ENCODE measurements around the gene KIF16B. TPM values are rescaled to one million over a fixed set of nuclear protein-coding genes. Genes with fewer than 3 reads are reported as not detected.

The KIF16B gene
- total and polyA plus RNA-seq, 2 of the 13 experiments (the other 11 are each of a cell fraction or from before 2014, with no cell fraction given): 6.9 to 18.0 TPM

GRCh38 chr20:16573001-16573965, at the start of gene KIF16B (continued):
- TF ChIP-seq KLF12 (CRISPR knock-in tag; IDR thresholded peaks at IDR 0.05; ENCODE audit: borderline replicate concordance): peak; percentile 97; the same call in 1 of the 2 replicates
- peak; percentile 100 for TF ChIP-seq MAZ (IDR thresholded peaks at IDR 0.05; ENCODE audit: borderline replicate concordance, low read depth, low read length)
- peak; percentile 100 for TF ChIP-seq MAZ (CRISPR knock-in tag; IDR thresholded peaks at IDR 0.05; ENCODE audit: low read depth)
- TF ChIP-seq ATF2 (CRISPR knock-in tag; IDR thresholded peaks at IDR 0.05): peak; percentile 79
- no peak for TF ChIP-seq DDIT3 (CRISPR knock-in tag; IDR thresholded peaks at IDR 0.05)
- peak; percentile 89 for TF ChIP-seq ZNF121 (CRISPR knock-in tag; IDR thresholded peaks at IDR 0.05)
- TF ChIP-seq ZNF160 (CRISPR knock-in tag; IDR thresholded peaks at IDR 0.05): peak; percentile 96
- peak; percentile 88 for TF ChIP-seq RNF2 (conservative IDR thresholded peaks at IDR 0.05; ENCODE audit: low read depth)
- no peak for TF ChIP-seq ZNF343 (CRISPR knock-in tag; IDR thresholded peaks at IDR 0.05)
- peak; percentile 96 for TF ChIP-seq RBFOX2 (IDR thresholded peaks at IDR 0.05; ENCODE audit: low read depth, low read length)
- TF ChIP-seq PRDM15 (CRISPR knock-in tag; IDR thresholded peaks at IDR 0.05): peak; percentile 100
- peak; percentile 81 for TF ChIP-seq RAD21 (CRISPR knock-in tag; IDR thresholded peaks at IDR 0.05)
- peak; percentile 99 for TF ChIP-seq CHD4 (IDR thresholded peaks at IDR 0.05; ENCODE audit: borderline replicate concordance, low read length)
- peak; percentile 93; the same call in 1 of the 2 replicates for TF ChIP-seq ZNF205 (CRISPR knock-in tag; IDR thresholded peaks at IDR 0.05)
- TF ChIP-seq CEBPB (IDR thresholded peaks at IDR 0.05; ENCODE audit: borderline replicate concordance, low read depth, low read length): no peak
- TF ChIP-seq TRAFD1 (CRISPR knock-in tag; IDR thresholded peaks at IDR 0.05; ENCODE audit: borderline replicate concordance): peak; percentile 37; the same call in 1 of the 2 replicates
- no peak for TF ChIP-seq SUZ12 (IDR thresholded peaks at IDR 0.05; ENCODE audit: low read depth, low read length)
- peak; percentile 91 for TF ChIP-seq SKI (IDR thresholded peaks at IDR 0.05; ENCODE audit: partially characterized antibody)
